Suprapubic skin (tissue), 3 donors: ENCODE data around the gene PTPN11.

Source experiments
- CTCF ChIP-seq, 2 donors: fragments of 200-600 bp in 1 of 2; fragments of 450-650 bp in 1 of 2; sonication (generic) in 1 of 2; IDR thresholded peaks; one replicate each; pipeline ENCODE4 v1.5.1; 2016 to 2019; ENCODE audit warnings: antibody characterized with exemption in 2 of 2, mild to moderate bottlenecking in 1 of 2, moderate library complexity in 1 of 2
- POLR2AphosphoS5 ChIP-seq, 3 donors: sonication (generic); formaldehyde crosslinking; IDR thresholded peaks; one replicate each; pipeline ENCODE4 v1.6.1; 2017; ENCODE audit warnings: antibody characterized with exemption in 3 of 3

GRCh38 chr12:112533528-112533927 is 114.8 kb downstream of the PTPN11 start:
- TF ChIP-seq CTCF (IDR thresholded peaks at IDR 0.05) (no peak), POLR2AphosphoS5 (IDR thresholded peaks at IDR 0.05) (no peak)
